HEK293T (cell line): Measurements from ENCODE around the gene SFT2D1.

Source experiments
- ELF4 ChIP-seq: fragments of 450-650 bp; IDR thresholded peaks from 2 replicates; pipeline ENCODE4 v1.6.1; 2017; ENCODE audit warnings: antibody characterized with exemption
- FOXA1 ChIP-seq: fragments of 450-650 bp; IDR thresholded peaks from 2 replicates; pipeline ENCODE4 v1.6.1; 2016; ENCODE audit warnings: mild to moderate bottlenecking
- FOXK2 ChIP-seq: fragments of 450-650 bp; IDR thresholded peaks from 2 replicates; pipeline ENCODE4 v1.6.1; 2016; ENCODE audit warnings: mild to moderate bottlenecking
- FOXM1 ChIP-seq: fragments of 450-650 bp; IDR thresholded peaks from 2 replicates; pipeline ENCODE4 v1.6.1; 2017; ENCODE audit warnings: mild to moderate bottlenecking, borderline replicate concordance
- HDGF ChIP-seq: fragments of 450-650 bp; IDR thresholded peaks from 2 replicates; pipeline ENCODE4 v1.6.1; 2017; ENCODE audit warnings: antibody characterized with exemption, borderline replicate concordance
- L3MBTL2 ChIP-seq: fragments of 450-650 bp; conservative IDR thresholded peaks from 2 replicates; pipeline ENCODE4 v1.6.1; 2016; ENCODE audit warnings: mild to moderate bottlenecking
- LEF1 ChIP-seq: fragments of 450-650 bp; IDR thresholded peaks from 2 replicates; pipeline ENCODE4 v1.6.1; 2017; ENCODE audit warnings: mild to moderate bottlenecking, borderline replicate concordance
- NFRKB ChIP-seq: fragments of 450-650 bp; IDR thresholded peaks from 2 replicates; pipeline ENCODE4 v1.6.1; 2016; ENCODE audit warnings: mild to moderate bottlenecking, moderate library complexity
- PKNOX1 ChIP-seq: fragments of 450-650 bp; IDR thresholded peaks from 2 replicates; pipeline ENCODE4 v1.6.1; 2016
- SP1 ChIP-seq: fragments of 450-650 bp; IDR thresholded peaks from 2 replicates; pipeline ENCODE4 v1.6.1; 2017
- SUZ12 ChIP-seq: fragments of 450-650 bp; IDR thresholded peaks from 2 replicates; pipeline ENCODE4 v1.6.1; 2016; ENCODE audit warnings: mild to moderate bottlenecking
- TARDBP ChIP-seq: fragments of 450-650 bp; IDR thresholded peaks from 2 replicates; pipeline ENCODE4 v1.6.1; 2016

GRCh38 chr6:166289207-166290060 lies 52.9 kb downstream of the SFT2D1 start:
- TF ChIP-seq FOXK2 (no peak), L3MBTL2 (no peak), ELF4 (no peak), FOXM1 (no peak), PKNOX1 (no peak), HDGF (no peak), SUZ12 (no peak), SP1 (no peak), NFRKB (no peak), FOXA1 (no peak), TARDBP (no peak), LEF1 (no peak)
